ENCODE results near the gene LCN1.

DNA sequence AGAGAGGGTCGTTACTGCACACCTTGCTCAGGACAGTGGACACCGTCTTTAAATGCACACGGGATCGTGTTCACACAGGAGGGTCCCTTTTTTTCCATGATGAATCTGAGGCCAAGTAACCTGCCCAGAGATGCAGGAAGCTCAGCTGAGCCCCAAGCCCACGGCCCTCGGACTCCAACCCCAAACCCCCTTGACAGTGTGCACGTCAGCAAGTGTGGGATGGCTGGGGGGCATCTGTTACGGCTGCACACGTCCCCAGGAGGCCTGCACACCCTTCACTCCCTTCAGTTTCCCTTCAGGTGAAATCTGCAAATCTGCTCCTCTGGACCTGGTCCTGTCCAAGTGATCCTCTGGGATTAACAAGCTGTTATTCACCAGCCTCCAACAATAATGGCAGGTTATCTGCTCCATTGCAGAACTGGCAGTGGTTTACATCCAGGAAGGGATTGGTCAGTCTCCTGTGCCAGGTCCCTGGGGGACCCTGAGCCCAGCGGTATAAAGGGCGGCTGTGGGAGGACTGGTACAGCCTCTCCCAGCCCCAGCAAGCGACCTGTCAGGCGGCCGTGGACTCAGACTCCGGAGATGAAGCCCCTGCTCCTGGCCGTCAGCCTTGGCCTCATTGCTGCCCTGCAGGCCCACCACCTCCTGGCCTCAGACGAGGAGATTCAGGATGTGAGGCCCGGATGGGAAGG is at the start of gene LCN1:
- TF ChIP-seq CTCF (IDR thresholded peaks at IDR 0.05; ENCODE audit: low read depth, low read length, poor library complexity, severe bottlenecking) = no peak
- no peak for TF ChIP-seq EZH2phosphoT487 (IDR thresholded peaks at IDR 0.05; ENCODE audit: borderline replicate concordance, low read length)

Data from DOHH2 (cell line).